RPMI8226 (cell line): ENCODE data around the gene NFKB1.
"Not testable (repeated sequence)": the region's sequence is repeated elsewhere in the genome, so short reads cannot be mapped to it uniquely, and the experiment has no call there.

Experiments used
- DNase-seq: peaks from one replicate; pipeline ENCODE4 v3.0.0-alpha.2; 2015

NFKB1 gene

GRCh38 chr4:102604222-102604940 lies 103.2 kb downstream of the NFKB1 start:
- no peak for DNase-seq

GRCh38 chr4:102606261-102606660 lies 105.1 kb downstream of the NFKB1 start:
- no peak for DNase-seq

GRCh38 chr4:102606846-102607450 lies 105.8 kb downstream of the NFKB1 start:
- no peak for DNase-seq

GRCh38 chr4:102608190-102608589 lies 107.0 kb downstream of the NFKB1 start:
- no peak for DNase-seq

GRCh38 chr4:102610007-102610406 lies 108.8 kb downstream of the NFKB1 start:
- DNase-seq, result no peak

GRCh38 chr4:102610476-102610875 lies 109.3 kb downstream of the NFKB1 start:
- DNase-seq, result no peak

- no peak for DNase-seq
Measured at GRCh38 chr4:102612210-102612609, 111.1 kb downstream of the NFKB1 start.

- DNase-seq, result no peak
Measured at GRCh38 chr4:102612824-102613366, 111.7 kb downstream of the NFKB1 start.

- DNase-seq, result no peak
Measured at GRCh38 chr4:102614801-102615200, 113.6 kb downstream of the NFKB1 start.

- no peak for DNase-seq
Measured at GRCh38 chr4:102616636-102617035, 115.5 kb downstream of the NFKB1 start.

- not testable (repeated sequence) for DNase-seq
Measured at GRCh38 chr4:102619021-102619420, 117.9 kb downstream of the NFKB1 start.

- not testable (repeated sequence) for DNase-seq
Measured at GRCh38 chr4:102619776-102620631, 118.8 kb downstream of the NFKB1 start.

- DNase-seq, result peak; percentile 57
Measured at GRCh38 chr4:102620697-102621497, 119.7 kb downstream of the NFKB1 start.

- no peak for DNase-seq
Measured at GRCh38 chr4:102623622-102624021, 122.5 kb downstream of the NFKB1 start.

- DNase-seq, result no peak
Measured at GRCh38 chr4:102624505-102624904, 123.3 kb downstream of the NFKB1 start.

- peak; percentile 18 for DNase-seq
Measured at GRCh38 chr4:102625232-102625930, 124.2 kb downstream of the NFKB1 start.

- DNase-seq, result no peak
Measured at GRCh38 chr4:102627831-102628523, 126.8 kb downstream of the NFKB1 start.

- no peak for DNase-seq
Measured at GRCh38 chr4:102629673-102630072, 128.5 kb downstream of the NFKB1 start.

GRCh38 chr4:102631616-102632015 lies 130.5 kb downstream of the NFKB1 start:
- DNase-seq, result no peak

GRCh38 chr4:102632241-102633065 lies 131.3 kb downstream of the NFKB1 start:
- no peak for DNase-seq
